ENCODE measurements around the gene ELMO1. TPM values are rescaled to one million over a fixed set of nuclear protein-coding genes. Genes with fewer than 3 reads are reported as not detected.

The ELMO1 gene
- total RNA-seq, 1 donor from 2014 or later, result 0.69 TPM

DNA sequence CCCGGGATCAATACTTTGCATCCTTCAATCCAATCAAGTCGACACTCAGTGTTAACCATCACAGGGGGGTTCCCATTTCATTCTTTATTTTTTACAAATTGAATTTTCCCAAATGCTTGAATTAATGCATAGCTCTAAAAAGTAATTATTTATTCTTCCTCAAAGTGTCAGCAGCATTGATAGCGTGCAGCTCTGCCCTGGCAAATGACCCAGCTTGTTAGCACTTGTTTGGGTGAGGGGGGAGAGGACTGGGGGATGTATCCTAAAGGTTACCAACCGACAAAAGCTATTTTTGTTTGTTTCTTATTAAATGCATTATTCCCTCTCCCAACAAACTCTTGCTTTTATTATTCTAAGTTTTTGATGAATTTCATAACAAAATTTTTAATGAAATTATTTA lies 27.0 kb upstream of the ELMO1 start:
- H3K4me3 ChIP-seq (ENCODE audit: low read depth, low read length), result no peak overlapping the region
- TF ChIP-seq, protein P1, sequence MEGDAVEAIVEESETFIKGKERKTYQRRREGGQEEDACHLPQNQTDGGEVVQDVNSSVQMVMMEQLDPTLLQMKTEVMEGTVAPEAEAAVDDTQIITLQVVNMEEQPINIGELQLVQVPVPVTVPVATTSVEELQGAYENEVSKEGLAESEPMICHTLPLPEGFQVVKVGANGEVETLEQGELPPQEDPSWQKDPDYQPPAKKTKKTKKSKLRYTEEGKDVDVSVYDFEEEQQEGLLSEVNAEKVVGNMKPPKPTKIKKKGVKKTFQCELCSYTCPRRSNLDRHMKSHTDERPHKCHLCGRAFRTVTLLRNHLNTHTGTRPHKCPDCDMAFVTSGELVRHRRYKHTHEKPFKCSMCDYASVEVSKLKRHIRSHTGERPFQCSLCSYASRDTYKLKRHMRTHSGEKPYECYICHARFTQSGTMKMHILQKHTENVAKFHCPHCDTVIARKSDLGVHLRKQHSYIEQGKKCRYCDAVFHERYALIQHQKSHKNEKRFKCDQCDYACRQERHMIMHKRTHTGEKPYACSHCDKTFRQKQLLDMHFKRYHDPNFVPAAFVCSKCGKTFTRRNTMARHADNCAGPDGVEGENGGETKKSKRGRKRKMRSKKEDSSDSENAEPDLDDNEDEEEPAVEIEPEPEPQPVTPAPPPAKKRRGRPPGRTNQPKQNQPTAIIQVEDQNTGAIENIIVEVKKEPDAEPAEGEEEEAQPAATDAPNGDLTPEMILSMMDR (conservative IDR thresholded peaks at IDR 0.05; ENCODE audit: low read depth, low read length), result no peak
- DNase-seq (ENCODE audit: low read depth), result no peak

DNA sequence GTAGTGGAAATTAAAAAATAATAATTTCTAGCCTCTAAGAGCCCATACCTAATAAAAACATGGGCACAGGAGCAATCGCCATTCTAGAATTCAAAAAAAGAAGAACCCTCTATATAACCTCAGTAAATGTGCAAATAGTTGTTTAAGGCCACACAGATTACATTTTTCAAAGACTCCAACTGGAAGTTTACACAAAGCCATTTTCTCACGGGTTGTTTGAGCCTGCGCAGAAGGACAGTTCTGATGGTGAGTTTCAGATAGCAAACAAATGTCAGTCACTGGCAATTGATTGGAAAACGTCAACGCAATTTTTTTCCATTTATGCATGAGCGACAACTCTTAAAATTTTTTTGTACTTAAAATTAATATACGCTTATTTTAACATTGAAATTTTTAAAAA lies 23.0 kb upstream of the ELMO1 start:
- TF ChIP-seq, protein P1 (conservative IDR thresholded peaks at IDR 0.05; ENCODE audit: low read depth, low read length), result no peak
- H3K4me3 ChIP-seq (ENCODE audit: low read depth, low read length), result no peak overlapping the region
- no peak for DNase-seq (ENCODE audit: low read depth)

DNA sequence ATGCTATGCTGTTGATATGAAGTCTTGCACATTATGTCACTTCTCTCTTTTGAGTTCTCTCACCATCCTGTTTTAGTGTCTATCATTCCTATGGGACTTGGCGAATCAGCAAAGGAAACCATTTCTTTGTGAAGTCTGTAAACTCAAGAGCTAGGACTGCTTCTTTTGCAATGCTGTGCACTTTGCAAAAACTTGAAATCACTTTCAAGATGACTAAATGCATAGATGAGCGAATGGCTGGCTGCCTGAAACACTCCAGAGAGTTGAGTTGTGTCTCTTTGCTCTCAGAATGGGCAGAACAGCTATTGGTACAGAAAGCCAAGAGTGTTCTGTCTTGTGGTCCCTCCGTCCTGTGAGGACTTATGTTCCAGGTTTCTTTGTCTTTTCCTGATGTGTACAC lies 18.3 kb upstream of the ELMO1 start:
- DNase-seq (ENCODE audit: low read depth), result no peak
- TF ChIP-seq, protein P1 (conservative IDR thresholded peaks at IDR 0.05; ENCODE audit: low read depth, low read length), result no peak
- H3K4me3 ChIP-seq (ENCODE audit: low read depth, low read length), result no peak overlapping the region

DNA sequence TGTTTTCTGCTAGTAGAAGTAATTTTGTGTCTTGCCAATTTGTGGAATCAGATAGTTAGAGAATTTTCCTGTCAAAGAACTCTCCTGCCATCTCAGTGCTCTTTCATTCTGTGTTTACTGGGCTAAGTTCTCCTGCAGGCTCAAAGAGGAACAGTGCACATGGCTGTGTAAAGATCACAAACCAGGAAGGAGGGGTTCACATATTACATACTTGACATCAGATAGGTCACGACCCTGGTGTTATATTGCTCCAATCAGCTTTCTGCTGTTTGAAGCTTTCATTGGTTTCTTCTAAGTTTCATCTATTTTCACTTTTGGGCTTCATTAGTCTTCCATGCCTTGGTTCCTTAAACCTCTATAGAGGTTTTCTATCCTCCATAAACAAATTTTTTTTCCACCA lies 13.5 kb upstream of the ELMO1 start:
- no peak for DNase-seq (ENCODE audit: low read depth)
- H3K4me3 ChIP-seq (ENCODE audit: low read depth, low read length), result no peak overlapping the region
- TF ChIP-seq, protein P1 (conservative IDR thresholded peaks at IDR 0.05; ENCODE audit: low read depth, low read length), result no peak

DNA sequence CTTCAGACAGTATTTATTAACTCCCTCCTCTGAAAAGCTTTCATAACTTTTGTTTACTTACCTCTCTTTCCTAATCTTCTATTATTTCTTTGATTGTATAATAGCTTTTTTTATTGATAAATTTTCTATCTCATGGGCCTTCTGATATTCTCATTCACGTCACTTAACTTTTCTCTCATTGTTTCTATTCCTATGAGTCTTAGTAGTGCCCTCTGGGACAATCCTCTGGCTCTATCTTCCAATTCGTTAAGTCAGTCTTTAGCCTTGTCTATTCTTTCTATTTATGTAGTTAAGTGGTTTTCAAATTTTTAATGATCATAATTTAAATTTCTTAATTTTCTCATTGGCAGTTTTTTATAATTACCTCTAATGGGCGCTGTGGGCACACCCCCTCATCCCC lies 6.4 kb upstream of the ELMO1 start:
- no peak for DNase-seq (ENCODE audit: low read depth)
- TF ChIP-seq, protein P1 (conservative IDR thresholded peaks at IDR 0.05; ENCODE audit: low read depth, low read length), result no peak
- H3K4me3 ChIP-seq (ENCODE audit: low read depth, low read length), result no peak overlapping the region

DNA sequence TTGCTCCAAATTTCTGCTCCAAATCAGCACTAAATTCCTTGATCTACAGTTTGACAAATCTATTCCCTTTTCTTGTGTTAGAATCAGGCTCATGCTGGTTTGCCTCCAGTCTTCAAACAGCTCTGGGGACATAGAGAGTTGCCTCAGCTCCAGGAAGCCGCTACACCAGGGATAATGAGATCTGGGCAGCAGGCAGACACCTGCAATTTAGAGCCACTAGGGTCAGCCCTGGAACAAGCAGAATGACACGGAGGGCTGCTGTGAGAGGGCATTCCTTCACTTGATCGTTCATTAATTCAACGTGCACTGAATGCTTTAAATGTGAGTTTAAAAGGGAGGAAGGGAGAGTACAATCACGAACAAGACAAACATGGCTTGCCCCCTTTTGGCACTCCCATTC lies 3.7 kb upstream of the ELMO1 start:
- no peak overlapping the region for H3K4me3 ChIP-seq (ENCODE audit: low read depth, low read length)
- DNase-seq (ENCODE audit: low read depth), result no peak
- TF ChIP-seq, protein P1 (conservative IDR thresholded peaks at IDR 0.05; ENCODE audit: low read depth, low read length), result no peak

DNA sequence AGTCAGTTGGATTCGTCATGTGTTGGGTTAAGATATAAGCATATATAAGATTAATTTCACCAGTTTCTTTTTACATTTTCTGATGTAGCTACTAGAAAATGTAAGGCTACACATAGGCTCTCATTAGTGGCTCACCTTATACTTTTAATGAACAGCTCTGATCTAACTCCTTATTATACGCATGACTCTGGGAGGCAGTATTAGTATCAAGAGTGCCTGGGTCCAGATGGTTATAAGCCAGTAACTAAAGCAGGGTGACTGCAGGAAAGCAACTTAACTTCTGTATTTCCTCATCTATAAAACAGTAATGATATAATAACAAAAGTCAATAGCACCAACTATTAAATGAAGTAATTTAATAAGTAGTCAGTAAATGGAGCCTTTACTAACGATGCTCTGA lies 1.4 kb upstream of the ELMO1 start:
- no peak overlapping the region for H3K4me3 ChIP-seq (ENCODE audit: low read depth, low read length)
- TF ChIP-seq, protein P1 (conservative IDR thresholded peaks at IDR 0.05; ENCODE audit: low read depth, low read length), result no peak
- DNase-seq (ENCODE audit: low read depth), result no peak

All from epithelial cell of proximal tubule (primary cell).